ENCODE results near the gene NRF1. TPM values are rescaled to one million over a fixed set of nuclear protein-coding genes. Genes with fewer than 3 reads are reported as not detected.

NRF1 gene
- total RNA-seq, 2 donors from 2014 or later = 13.4 to 15.7 TPM

- intact Hi-C loops (cut with DNase I) = no loop called here
- Histone ChIP-seq H3K9ac (ENCODE audit: low read depth in 2 of 2, low read length in 2 of 2) (no peak overlapping the region), H3K36me3 (no peaks in the 10 kb centered on the region), H3K4me1 (no peaks in the 10 kb centered on the region), H3K27ac (no peak overlapping the region), H3K4me3 (no peak overlapping the region), H3K9me3 (no peaks in the 10 kb centered on the region), H3K27me3 (no peaks in the 10 kb centered on the region)
- no peak for TF ChIP-seq CTCF (IDR thresholded peaks at IDR 0.05)
- DNase-seq = no peak
Observed at GRCh38 chr7:129742256-129742655, 130.7 kb downstream of the NRF1 start.

DNA sequence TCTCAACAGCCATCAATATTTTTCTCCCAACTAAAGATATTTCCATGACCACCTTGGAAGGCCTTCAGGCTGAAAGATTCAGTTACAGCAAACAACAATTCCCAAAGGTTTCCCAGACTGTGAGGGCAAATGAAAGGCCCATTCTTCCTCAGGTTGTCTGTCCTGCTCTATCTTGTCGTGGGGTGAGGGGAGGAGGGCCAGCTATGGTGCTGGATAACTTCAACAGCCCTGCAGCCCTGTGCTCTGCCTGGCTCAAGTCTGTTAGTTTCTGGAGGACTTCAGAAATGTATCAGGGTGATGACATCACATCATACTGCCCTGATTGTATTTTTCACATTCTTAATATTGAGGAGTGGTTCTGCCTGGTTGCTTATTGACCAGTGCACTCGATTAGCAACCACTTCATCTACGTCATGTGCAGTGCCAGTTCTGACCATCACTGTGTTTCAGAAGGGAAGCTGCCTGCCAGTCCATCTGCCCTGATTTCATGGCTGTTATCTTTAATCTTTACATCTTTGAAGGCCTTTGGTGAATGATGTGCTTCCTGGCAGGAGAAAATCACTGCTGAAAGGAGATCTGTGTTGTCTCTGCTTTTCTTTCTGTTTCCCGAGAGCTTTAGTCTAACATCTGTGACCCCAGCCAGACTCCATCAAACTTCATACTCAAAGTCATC is 135.5 kb downstream of the NRF1 start:
- intact Hi-C loops (cut with DNase I) = no loop called here
- H3K27me3 ChIP-seq = no peaks in the 10 kb centered on the region
- DNase-seq = no peak
- H3K4me1 ChIP-seq = no peaks in the 10 kb centered on the region
- no peaks in the 10 kb centered on the region for H3K9me3 ChIP-seq
- H3K4me3 ChIP-seq = no peak overlapping the region
- no peak overlapping the region for H3K27ac ChIP-seq
- no peaks in the 10 kb centered on the region for H3K36me3 ChIP-seq
- no peak overlapping the region for H3K9ac ChIP-seq (ENCODE audit: low read depth in 2 of 2, low read length in 2 of 2)
- TF ChIP-seq CTCF (IDR thresholded peaks at IDR 0.05) = no peak

DNA sequence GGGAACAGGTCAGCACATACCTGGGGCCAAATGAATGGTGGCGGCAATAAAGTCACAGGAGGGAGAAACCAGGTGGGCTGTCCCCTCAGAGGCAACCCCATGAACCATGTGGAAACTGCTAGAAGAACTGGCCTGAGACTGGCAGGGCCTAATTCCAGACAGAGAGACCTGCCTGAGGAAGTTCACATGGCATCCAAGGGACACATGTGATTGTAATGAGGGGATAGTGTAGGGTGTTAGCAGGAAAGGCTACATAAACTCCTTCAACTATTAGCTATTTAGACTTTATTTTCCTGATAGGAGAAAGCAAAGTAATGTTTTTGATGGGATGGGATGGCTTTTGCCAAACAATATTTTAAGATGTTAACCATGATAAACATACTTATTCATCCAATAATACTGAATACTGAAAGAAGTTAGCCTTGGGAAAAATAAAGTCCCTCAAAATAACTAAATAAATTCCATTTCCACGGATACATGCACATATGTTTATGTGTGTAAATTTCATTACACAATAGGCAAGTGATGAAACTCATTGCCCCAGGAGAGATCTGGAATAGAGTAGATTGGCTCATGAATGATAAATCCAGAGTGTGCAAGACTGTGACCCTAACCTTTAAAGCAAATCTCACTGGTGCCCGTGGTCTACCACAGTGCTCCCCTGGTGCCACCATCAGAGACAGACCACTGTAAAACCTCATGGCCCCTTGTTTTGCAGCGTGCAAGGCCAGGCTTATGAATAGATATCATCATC is 137.0 kb downstream of the NRF1 start:
- H3K36me3 ChIP-seq = no peaks in the 10 kb centered on the region
- H3K27me3 ChIP-seq = no peaks in the 10 kb centered on the region
- H3K9ac ChIP-seq (ENCODE audit: low read depth in 2 of 2, low read length in 2 of 2) = no peak overlapping the region
- H3K9me3 ChIP-seq = no peaks in the 10 kb centered on the region
- no peak overlapping the region for H3K27ac ChIP-seq
- no peak for TF ChIP-seq CTCF (IDR thresholded peaks at IDR 0.05)
- no peak overlapping the region for H3K4me3 ChIP-seq
- intact Hi-C loops (cut with DNase I) = no loop called here
- H3K4me1 ChIP-seq = no peaks in the 10 kb centered on the region
- no peak for DNase-seq

GRCh38 chr7:129750091-129750490 is 138.6 kb downstream of the NRF1 start:
- Histone ChIP-seq H3K9me3 (no peaks in the 10 kb centered on the region), H3K27ac (no peak overlapping the region), H3K4me3 (no peak overlapping the region), H3K27me3 (no peaks in the 10 kb centered on the region), H3K4me1 (no peaks in the 10 kb centered on the region), H3K9ac (ENCODE audit: low read depth in 2 of 2, low read length in 2 of 2) (no peak overlapping the region), H3K36me3 (no peaks in the 10 kb centered on the region)
- intact Hi-C loops (cut with DNase I) = no loop called here
- TF ChIP-seq CTCF (IDR thresholded peaks at IDR 0.05) = no peak
- no peak for DNase-seq

GRCh38 chr7:129750501-129750900 is 139.0 kb downstream of the NRF1 start:
- Histone ChIP-seq H3K27ac (no peak overlapping the region), H3K4me3 (no peak overlapping the region), H3K9me3 (no peaks in the 10 kb centered on the region), H3K27me3 (no peaks in the 10 kb centered on the region), H3K36me3 (no peaks in the 10 kb centered on the region), H3K4me1 (no peaks in the 10 kb centered on the region), H3K9ac (ENCODE audit: low read depth in 2 of 2, low read length in 2 of 2) (no peak overlapping the region)
- TF ChIP-seq CTCF (IDR thresholded peaks at IDR 0.05) = no peak
- intact Hi-C loops (cut with DNase I) = no loop called here
- no peak for DNase-seq

All from colonic mucosa (tissue), 4 donors.